HEK293 (cell line): ENCODE data around the gene GRB2.

Source experiments
- CTCF ChIA-PET: fragments of 350-600 bp; formaldehyde crosslinking; extraction: SDS; loops from one replicate; lab custom pipeline; 2021; ENCODE audit warnings: antibody characterized with exemption; lab: Yijun Ruan, JAX
- POLR2A ChIA-PET: fragments of 300-600 bp; formaldehyde crosslinking; extraction: SDS; loops from one replicate; lab custom pipeline; 2020; ENCODE audit warnings: antibody characterized with exemption, inconsistent platforms; lab: Yijun Ruan, JAX
- H3K27ac ChIP-seq: fragments of 200-500 bp; sonication (Bioruptor generic); 2 replicates; pipeline ENCODE4 v1.5.1; 2014; ENCODE audit warnings: low read depth, low read length, control low read depth, inconsistent platforms; ENCODE audit errors: extremely low read depth
- H3K36me3 ChIP-seq, 2 experiments: fragments of 200-500 bp in 1 of 2; sonication (Bioruptor generic) in 1 of 2; 1 replicate in 1 of 2; 2 replicates in 1 of 2; pipeline ENCODE4 v1.5.1; 2014 to 2017; ENCODE audit warnings: inconsistent platforms in 2 of 2, low read length in 2 of 2; ENCODE audit not compliant: control insufficient read depth in 2 of 2, insufficient read depth in 1 of 2
- H3K4me1 ChIP-seq: fragments of 200-500 bp; sonication (Bioruptor generic); 2 replicates; pipeline ENCODE4 v1.5.1; 2014; ENCODE audit warnings: mild to moderate bottlenecking, low read length, inconsistent platforms; ENCODE audit not compliant: control insufficient read depth, insufficient read depth
- H3K4me3 ChIP-seq: 2 replicates; pipeline ENCODE4 v1.5.1; 2011; ENCODE audit warnings: low read depth, mild to moderate bottlenecking, control low read depth, low read length, moderate library complexity
- H3K9me3 ChIP-seq: fragments of 200-500 bp; sonication (Bioruptor generic); 2 replicates; pipeline ENCODE4 v1.5.1; 2014; ENCODE audit warnings: low read depth, low read length, inconsistent platforms; ENCODE audit not compliant: control insufficient read depth, insufficient read depth
- EGR2 ChIP-seq: fragments of 450-650 bp; formaldehyde crosslinking; IDR thresholded peaks from 2 replicates; pipeline ENCODE4 v1.5.1; 2016; ENCODE audit warnings: low read depth, missing biosample characterization, missing genetic modification characterization
- FEZF1 ChIP-seq: fragments of 450-650 bp; formaldehyde crosslinking; IDR thresholded peaks from 2 replicates; pipeline ENCODE4 v1.5.1; 2016; ENCODE audit warnings: missing biosample characterization, missing genetic modification characterization
- GLIS2 ChIP-seq: fragments of 450-650 bp; formaldehyde crosslinking; IDR thresholded peaks from 2 replicates; pipeline ENCODE4 v1.5.1; 2016; ENCODE audit warnings: missing biosample characterization, missing genetic modification characterization
- HOXC10 ChIP-seq: sonication (generic); formaldehyde crosslinking; IDR thresholded peaks from 2 replicates; pipeline ENCODE4 v1.8.1; 2023; ENCODE audit warnings: mild to moderate bottlenecking, missing genetic modification reagents
- IKZF3 ChIP-seq: fragments of 450-650 bp; IDR thresholded peaks from 2 replicates; pipeline ENCODE4 v1.5.0; 2018; ENCODE audit warnings: missing biosample characterization, mild to moderate bottlenecking, missing genetic modification characterization, moderate library complexity
- KLF1 ChIP-seq: fragments of 450-650 bp; formaldehyde crosslinking; IDR thresholded peaks from 2 replicates; pipeline ENCODE4 v1.5.1; 2016; ENCODE audit warnings: missing biosample characterization, missing genetic modification characterization
- KLF16 ChIP-seq: fragments of 450-650 bp; formaldehyde crosslinking; IDR thresholded peaks from 2 replicates; pipeline ENCODE4 v1.5.1; 2017; ENCODE audit warnings: missing biosample characterization, missing genetic modification characterization
- KLF9 ChIP-seq: fragments of 450-650 bp; formaldehyde crosslinking; IDR thresholded peaks from 2 replicates; pipeline ENCODE4 v1.5.1; 2016; ENCODE audit warnings: missing biosample characterization, missing genetic modification characterization, low read depth
- REPIN1 ChIP-seq: fragments of 450-650 bp; formaldehyde crosslinking; IDR thresholded peaks from 2 replicates; pipeline ENCODE4 v1.5.1; 2017; ENCODE audit warnings: missing biosample characterization, missing genetic modification characterization, low read depth
- ZFP37 ChIP-seq: fragments of 450-650 bp; formaldehyde crosslinking; IDR thresholded peaks from 2 replicates; pipeline ENCODE4 v1.5.1; 2016; ENCODE audit warnings: missing biosample characterization, missing genetic modification characterization
- ZFP69B ChIP-seq: fragments of 450-650 bp; formaldehyde crosslinking; IDR thresholded peaks from 2 replicates; pipeline ENCODE4 v1.5.1; 2016; ENCODE audit warnings: missing biosample characterization, missing genetic modification characterization
- ZNF133 ChIP-seq: fragments of 450-650 bp; formaldehyde crosslinking; IDR thresholded peaks from 2 replicates; pipeline ENCODE4 v1.5.1; 2016; ENCODE audit warnings: missing biosample characterization, missing genetic modification characterization
- ZNF184 ChIP-seq: fragments of 450-650 bp; IDR thresholded peaks from 2 replicates; pipeline ENCODE4 v1.5.1; 2018; ENCODE audit warnings: missing biosample characterization, mild to moderate bottlenecking, missing genetic modification characterization
- ZNF223 ChIP-seq: fragments of 450-650 bp; formaldehyde crosslinking; IDR thresholded peaks from 2 replicates; pipeline ENCODE4 v1.5.1; 2016; ENCODE audit warnings: missing biosample characterization, missing genetic modification characterization
- ZNF23 ChIP-seq: fragments of 450-650 bp; formaldehyde crosslinking; IDR thresholded peaks from 2 replicates; pipeline ENCODE4 v1.5.1; 2016; ENCODE audit warnings: missing biosample characterization, missing genetic modification characterization, borderline replicate concordance
- ZNF366 ChIP-seq: fragments of 450-650 bp; formaldehyde crosslinking; conservative IDR thresholded peaks from 2 replicates; pipeline ENCODE4 v1.5.1; 2016; ENCODE audit warnings: missing biosample characterization, missing genetic modification characterization
- ZNF48 ChIP-seq: fragments of 450-650 bp; formaldehyde crosslinking; IDR thresholded peaks from 2 replicates; pipeline ENCODE4 v1.5.1; 2016; ENCODE audit warnings: missing biosample characterization, missing genetic modification characterization
- ZNF623 ChIP-seq: fragments of 450-650 bp; formaldehyde crosslinking; IDR thresholded peaks from 2 replicates; pipeline ENCODE4 v1.5.1; 2016; ENCODE audit warnings: missing biosample characterization, missing genetic modification characterization
- TF ChIP-seq, protein P1 (sequence below): fragments of 450-650 bp; IDR thresholded peaks from 2 replicates; pipeline ENCODE4 v1.5.1; 2018; ENCODE audit warnings: missing biosample characterization, mild to moderate bottlenecking, missing genetic modification characterization
- TF ChIP-seq, protein P2 (sequence below): fragments of 450-650 bp; formaldehyde crosslinking; IDR thresholded peaks from 2 replicates; pipeline ENCODE4 v1.5.1; 2016; ENCODE audit warnings: missing biosample characterization, missing genetic modification characterization
- TF ChIP-seq, protein P3 (sequence below): fragments of 450-650 bp; formaldehyde crosslinking; IDR thresholded peaks from 2 replicates; pipeline ENCODE4 v1.5.1; 2016; ENCODE audit warnings: missing biosample characterization, missing genetic modification characterization, low read depth
- TF ChIP-seq, protein P4 (sequence below): fragments of 450-650 bp; formaldehyde crosslinking; IDR thresholded peaks from 2 replicates; pipeline ENCODE4 v1.5.1; 2016; ENCODE audit warnings: missing biosample characterization, missing genetic modification characterization
- TF ChIP-seq, protein P5 (sequence below): sonication (generic); formaldehyde crosslinking; IDR thresholded peaks from 2 replicates; pipeline ENCODE4 v1.8.1; 2022; ENCODE audit warnings: mild to moderate bottlenecking, moderate library complexity, missing genetic modification reagents

The GRB2 gene

DNA sequence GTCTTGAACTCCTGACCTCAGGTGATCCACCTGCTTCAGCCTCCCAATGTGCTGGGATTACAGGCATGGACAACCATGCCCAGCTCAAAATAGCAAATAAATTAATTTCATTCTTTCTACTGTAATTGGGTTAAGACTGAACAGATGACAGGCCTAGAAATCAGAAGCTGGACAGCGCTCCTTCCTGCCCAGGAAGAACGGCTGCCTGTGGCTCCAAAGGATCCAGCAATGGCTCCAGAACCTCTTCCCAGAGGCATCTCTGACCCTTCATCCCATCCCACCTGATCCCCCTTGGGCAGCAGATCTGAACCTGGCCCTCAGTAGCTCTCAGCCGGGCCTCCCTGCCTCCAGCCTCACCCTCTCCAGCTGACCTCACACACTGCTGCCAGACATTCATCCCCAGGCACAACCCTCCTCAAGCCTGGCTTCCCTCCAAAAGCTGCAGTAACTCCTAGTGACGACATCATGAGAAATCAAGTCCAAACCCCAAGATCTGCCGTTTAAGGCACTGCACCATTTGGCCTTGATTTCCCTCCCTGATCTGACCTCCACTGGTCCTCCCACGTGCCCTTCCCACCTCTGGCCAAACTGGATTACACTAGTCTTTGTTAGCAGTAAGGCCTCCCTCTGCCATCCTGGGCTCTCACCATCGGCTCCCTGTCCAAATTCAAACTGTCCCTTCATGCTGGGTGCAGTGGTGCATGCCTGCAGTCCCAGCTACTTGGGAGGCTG is 131.3 kb downstream of the GRB2 start (continued):
- no peak for TF ChIP-seq KLF9 (tag by site-specific recombination)
- TF ChIP-seq, protein P1, sequence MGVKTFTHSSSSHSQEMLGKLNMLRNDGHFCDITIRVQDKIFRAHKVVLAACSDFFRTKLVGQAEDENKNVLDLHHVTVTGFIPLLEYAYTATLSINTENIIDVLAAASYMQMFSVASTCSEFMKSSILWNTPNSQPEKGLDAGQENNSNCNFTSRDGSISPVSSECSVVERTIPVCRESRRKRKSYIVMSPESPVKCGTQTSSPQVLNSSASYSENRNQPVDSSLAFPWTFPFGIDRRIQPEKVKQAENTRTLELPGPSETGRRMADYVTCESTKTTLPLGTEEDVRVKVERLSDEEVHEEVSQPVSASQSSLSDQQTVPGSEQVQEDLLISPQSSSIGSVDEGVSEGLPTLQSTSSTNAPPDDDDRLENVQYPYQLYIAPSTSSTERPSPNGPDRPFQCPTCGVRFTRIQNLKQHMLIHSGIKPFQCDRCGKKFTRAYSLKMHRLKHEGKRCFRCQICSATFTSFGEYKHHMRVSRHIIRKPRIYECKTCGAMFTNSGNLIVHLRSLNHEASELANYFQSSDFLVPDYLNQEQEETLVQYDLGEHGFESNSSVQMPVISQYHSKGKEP (tag by site-specific recombination), result 0 out of 2 replicates have a peak, but pooled peaks have one; percentile 6
- peak; percentile 68 for TF ChIP-seq ZNF366 (tag by site-specific recombination)
- peak; percentile 59; the same call in 1 of the 2 replicates for TF ChIP-seq GLIS2 (tag by site-specific recombination)
- no peak for TF ChIP-seq ZNF623 (tag by site-specific recombination)
- TF ChIP-seq ZFP37, result peak; percentile 73; the same call in 1 of the 2 replicates
- peak; percentile 23; the same call in 1 of the 2 replicates for TF ChIP-seq IKZF3 (tag by site-specific recombination)
- TF ChIP-seq, protein P2, sequence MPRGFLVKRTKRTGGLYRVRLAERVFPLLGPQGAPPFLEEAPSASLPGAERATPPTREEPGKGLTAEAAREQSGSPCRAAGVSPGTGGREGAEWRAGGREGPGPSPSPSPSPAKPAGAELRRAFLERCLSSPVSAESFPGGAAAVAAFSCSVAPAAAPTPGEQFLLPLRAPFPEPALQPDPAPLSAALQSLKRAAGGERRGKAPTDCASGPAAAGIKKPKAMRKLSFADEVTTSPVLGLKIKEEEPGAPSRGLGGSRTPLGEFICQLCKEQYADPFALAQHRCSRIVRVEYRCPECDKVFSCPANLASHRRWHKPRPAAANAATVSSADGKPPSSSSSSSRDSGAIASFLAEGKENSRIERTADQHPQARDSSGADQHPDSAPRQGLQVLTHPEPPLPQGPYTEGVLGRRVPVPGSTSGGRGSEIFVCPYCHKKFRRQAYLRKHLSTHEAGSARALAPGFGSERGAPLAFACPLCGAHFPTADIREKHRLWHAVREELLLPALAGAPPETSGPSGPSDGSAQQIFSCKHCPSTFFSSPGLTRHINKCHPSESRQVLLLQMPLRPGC (tag by site-specific recombination), result 0 out of 2 replicates have a peak, but pooled peaks have one; percentile 21
- peak; percentile 42; the same call in 1 of the 2 replicates for TF ChIP-seq KLF1 (tag by site-specific recombination)
- TF ChIP-seq, protein P3, sequence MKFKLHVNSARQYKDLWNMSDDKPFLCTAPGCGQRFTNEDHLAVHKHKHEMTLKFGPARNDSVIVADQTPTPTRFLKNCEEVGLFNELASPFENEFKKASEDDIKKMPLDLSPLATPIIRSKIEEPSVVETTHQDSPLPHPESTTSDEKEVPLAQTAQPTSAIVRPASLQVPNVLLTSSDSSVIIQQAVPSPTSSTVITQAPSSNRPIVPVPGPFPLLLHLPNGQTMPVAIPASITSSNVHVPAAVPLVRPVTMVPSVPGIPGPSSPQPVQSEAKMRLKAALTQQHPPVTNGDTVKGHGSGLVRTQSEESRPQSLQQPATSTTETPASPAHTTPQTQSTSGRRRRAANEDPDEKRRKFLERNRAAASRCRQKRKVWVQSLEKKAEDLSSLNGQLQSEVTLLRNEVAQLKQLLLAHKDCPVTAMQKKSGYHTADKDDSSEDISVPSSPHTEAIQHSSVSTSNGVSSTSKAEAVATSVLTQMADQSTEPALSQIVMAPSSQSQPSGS, result peak; percentile 90
- TF ChIP-seq, protein P4, sequence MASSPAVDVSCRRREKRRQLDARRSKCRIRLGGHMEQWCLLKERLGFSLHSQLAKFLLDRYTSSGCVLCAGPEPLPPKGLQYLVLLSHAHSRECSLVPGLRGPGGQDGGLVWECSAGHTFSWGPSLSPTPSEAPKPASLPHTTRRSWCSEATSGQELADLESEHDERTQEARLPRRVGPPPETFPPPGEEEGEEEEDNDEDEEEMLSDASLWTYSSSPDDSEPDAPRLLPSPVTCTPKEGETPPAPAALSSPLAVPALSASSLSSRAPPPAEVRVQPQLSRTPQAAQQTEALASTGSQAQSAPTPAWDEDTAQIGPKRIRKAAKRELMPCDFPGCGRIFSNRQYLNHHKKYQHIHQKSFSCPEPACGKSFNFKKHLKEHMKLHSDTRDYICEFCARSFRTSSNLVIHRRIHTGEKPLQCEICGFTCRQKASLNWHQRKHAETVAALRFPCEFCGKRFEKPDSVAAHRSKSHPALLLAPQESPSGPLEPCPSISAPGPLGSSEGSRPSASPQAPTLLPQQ, result peak; percentile 56

DNA sequence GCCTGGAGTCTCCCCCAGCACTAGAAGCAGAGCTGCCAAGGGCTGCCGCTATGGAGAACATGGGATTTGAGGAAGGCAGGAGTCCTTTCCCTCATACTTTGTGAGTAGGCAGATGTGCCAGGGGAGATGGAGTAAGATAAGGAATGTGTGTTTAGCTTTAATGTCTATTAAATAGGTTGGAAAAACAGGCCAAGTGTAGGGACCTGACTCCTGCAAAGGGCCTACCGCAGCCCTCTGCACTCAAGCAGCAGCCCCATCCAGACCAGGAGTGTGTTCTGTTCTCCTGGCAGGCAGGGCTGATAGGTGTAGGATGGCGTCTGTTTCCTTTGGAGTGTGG is 132.7 kb downstream of the GRB2 start:
- Histone ChIP-seq H3K36me3 (peaks cover 5 to 37% of the 10 kb centered on the region in 2 experiments; a peak in 2 of 3 replicates), H3K4me3 (no peak overlapping the region), H3K27ac (peak overlapping the region; percentile 94; the same call in 1 of the 2 replicates), H3K9me3 (no peaks in the 10 kb centered on the region), H3K4me1 (peaks cover 4% of the 10 kb centered on the region; the same call in 1 of the 2 replicates)
- CTCF ChIA-PET, result interaction anchor here (0.7 to 5.1 kb wide), 7 partner anchors 8 to 254 kb away, joined by 3 to 61 read pairs (median 4); partner anchors contain the start of genes GGA3, MRPS7 and SLC25A19
- TF ChIP-seq ZNF184 (tag by site-specific recombination) (no peak), ZNF23 (tag by site-specific recombination) (no peak), ZNF223 (tag by site-specific recombination) (no peak), ZNF48 (tag by site-specific recombination) (no peak), ZFP69B (no peak), FEZF1 (tag by site-specific recombination) (no peak), ZNF133 (no peak), HOXC10 (CRISPR knock-in tag) (no peak), KLF16 (tag by site-specific recombination) (no peak), EGR2 (tag by site-specific recombination) (no peak), REPIN1 (tag by site-specific recombination) (no peak)
- TF ChIP-seq, protein P1 (tag by site-specific recombination), result no peak
- TF ChIP-seq, protein P5, sequence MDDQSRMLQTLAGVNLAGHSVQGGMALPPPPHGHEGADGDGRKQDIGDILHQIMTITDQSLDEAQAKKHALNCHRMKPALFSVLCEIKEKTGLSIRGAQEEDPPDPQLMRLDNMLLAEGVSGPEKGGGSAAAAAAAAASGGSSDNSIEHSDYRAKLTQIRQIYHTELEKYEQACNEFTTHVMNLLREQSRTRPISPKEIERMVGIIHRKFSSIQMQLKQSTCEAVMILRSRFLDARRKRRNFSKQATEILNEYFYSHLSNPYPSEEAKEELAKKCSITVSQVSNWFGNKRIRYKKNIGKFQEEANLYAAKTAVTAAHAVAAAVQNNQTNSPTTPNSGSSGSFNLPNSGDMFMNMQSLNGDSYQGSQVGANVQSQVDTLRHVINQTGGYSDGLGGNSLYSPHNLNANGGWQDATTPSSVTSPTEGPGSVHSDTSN, result no peak
- POLR2A ChIA-PET, result interaction anchor here (1.0 to 6.6 kb wide), 6 partner anchors 11 to 140 kb away, joined by 4 to 111 read pairs (median 22); partner anchors contain the start of genes GGA3, GRB2, MRPS7 and SLC25A19
